Testis (tissue), 2 donors: ENCODE results near the gene PASD1.

Source experiments
- POLR2A ChIP-seq: fragments of 450-650 bp; IDR thresholded peaks from one replicate; pipeline ENCODE4 v1.6.1; 2017; ENCODE audit warnings: antibody characterized with exemption, mild to moderate bottlenecking, moderate library complexity
- TF ChIP-seq, protein P1 (sequence below), 3 experiments: fragments of 450-650 bp in 2 of 3; fragments of 200-600 bp in 1 of 3; sonication (generic) in 1 of 3; IDR thresholded peaks; one replicate each; pipeline ENCODE4 v1.5.1; 2016 to 2019; ENCODE audit warnings: antibody characterized with exemption in 3 of 3, mild to moderate bottlenecking in 2 of 3, moderate library complexity in 1 of 3

DNA sequence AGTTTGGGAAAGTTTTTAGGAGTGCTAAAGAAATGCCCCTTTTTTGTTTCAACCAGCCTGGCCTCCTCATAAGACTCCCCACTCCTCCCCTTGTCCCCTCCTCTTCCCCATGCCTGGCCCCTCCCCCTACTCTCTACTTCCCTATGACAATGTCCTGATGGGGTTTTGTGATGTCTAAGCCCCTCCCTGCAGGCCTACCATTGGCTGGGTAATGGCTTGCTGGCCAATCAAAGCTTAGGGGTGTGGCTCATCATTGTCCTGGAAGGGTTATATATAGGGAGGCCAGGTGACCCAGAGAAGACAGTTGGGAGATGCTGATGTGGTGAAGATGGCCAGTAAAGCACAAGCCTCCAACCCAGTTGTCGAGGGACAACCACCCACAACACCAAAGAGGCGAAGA, 48.2 kb upstream of the PASD1 start:
- TF ChIP-seq POLR2A, result no peak
- TF ChIP-seq, protein P1, sequence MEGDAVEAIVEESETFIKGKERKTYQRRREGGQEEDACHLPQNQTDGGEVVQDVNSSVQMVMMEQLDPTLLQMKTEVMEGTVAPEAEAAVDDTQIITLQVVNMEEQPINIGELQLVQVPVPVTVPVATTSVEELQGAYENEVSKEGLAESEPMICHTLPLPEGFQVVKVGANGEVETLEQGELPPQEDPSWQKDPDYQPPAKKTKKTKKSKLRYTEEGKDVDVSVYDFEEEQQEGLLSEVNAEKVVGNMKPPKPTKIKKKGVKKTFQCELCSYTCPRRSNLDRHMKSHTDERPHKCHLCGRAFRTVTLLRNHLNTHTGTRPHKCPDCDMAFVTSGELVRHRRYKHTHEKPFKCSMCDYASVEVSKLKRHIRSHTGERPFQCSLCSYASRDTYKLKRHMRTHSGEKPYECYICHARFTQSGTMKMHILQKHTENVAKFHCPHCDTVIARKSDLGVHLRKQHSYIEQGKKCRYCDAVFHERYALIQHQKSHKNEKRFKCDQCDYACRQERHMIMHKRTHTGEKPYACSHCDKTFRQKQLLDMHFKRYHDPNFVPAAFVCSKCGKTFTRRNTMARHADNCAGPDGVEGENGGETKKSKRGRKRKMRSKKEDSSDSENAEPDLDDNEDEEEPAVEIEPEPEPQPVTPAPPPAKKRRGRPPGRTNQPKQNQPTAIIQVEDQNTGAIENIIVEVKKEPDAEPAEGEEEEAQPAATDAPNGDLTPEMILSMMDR (IDR thresholded peaks at IDR 0.05), result no peak
